ENCODE results near the gene STPG3. TPM values are rescaled to one million over a fixed set of nuclear protein-coding genes. Genes with fewer than 3 reads are reported as not detected.

Gene STPG3
- polyA plus RNA-seq, 2 of the 4 experiments (the other 2 are of a cell fraction), result not detected

- no peak for TF ChIP-seq CHD2 (IDR thresholded peaks at IDR 0.05; ENCODE audit: low read length, partially characterized antibody)
Measured at GRCh38 chr9:137218212-137218753, 32.8 kb upstream of the STPG3 start (continued).

- ChIA-PET CTCF (interaction anchor here (0.6 to 9.9 kb wide), 8 partner anchors 8 to 170 kb away, joined by 3 to 71 read pairs (median 6); partner anchors contain the start of genes RNF224, STPG3 and TUBB4B), POLR2A (interaction anchor here (0.5 to 1.6 kb wide), 6 partner anchors 9 to 52 kb away, joined by 3 to 15 read pairs (median 5); partner anchors contain the start of gene TUBB4B)
- FAIRE-seq (no peak), ATAC-seq (peak; percentile 58 to 68), DNase-seq (ENCODE audit: low read depth in 1 of 2, low spot score in 1 of 2) (peak; percentile 66 to 78)
- WGBS (ENCODE audit: missing lambda C conversion rate), result 6% methylated on average over 10 of the region's 12 CpGs
- H3K4me2 ChIP-seq, result peak overlapping the region; percentile 48
- H3K9me3 ChIP-seq, result no peaks in the 10 kb centered on the region
- H3K4me3 ChIP-seq, result no peak overlapping the region
- peaks cover 39% of the 10 kb centered on the region for H3K4me1 ChIP-seq
- peak overlapping the region; percentile 47 to 76; a peak in 4 of 6 replicates for H3K27ac ChIP-seq
- TF ChIP-seq JUNB (IDR thresholded peaks at IDR 0.05) (no peak), GATA3 (IDR thresholded peaks at IDR 0.05; ENCODE audit: borderline replicate concordance) (0 out of 2 replicates have a peak, but pooled peaks have one; percentile 10), MAX (IDR thresholded peaks at IDR 0.05) (peak; percentile 59), ZNF302 (CRISPR knock-in tag; IDR thresholded peaks at IDR 0.05) (no peak), FOSL2 (IDR thresholded peaks at IDR 0.05) (no peak), FOSL2 (CRISPR knock-in tag; IDR thresholded peaks at IDR 0.05) (peak; percentile 53; the same call in 1 of the 2 replicates), RNF2 (IDR thresholded peaks at IDR 0.05; ENCODE audit: borderline replicate concordance, low read depth) (no peak)
- TF ChIP-seq, protein P1, sequence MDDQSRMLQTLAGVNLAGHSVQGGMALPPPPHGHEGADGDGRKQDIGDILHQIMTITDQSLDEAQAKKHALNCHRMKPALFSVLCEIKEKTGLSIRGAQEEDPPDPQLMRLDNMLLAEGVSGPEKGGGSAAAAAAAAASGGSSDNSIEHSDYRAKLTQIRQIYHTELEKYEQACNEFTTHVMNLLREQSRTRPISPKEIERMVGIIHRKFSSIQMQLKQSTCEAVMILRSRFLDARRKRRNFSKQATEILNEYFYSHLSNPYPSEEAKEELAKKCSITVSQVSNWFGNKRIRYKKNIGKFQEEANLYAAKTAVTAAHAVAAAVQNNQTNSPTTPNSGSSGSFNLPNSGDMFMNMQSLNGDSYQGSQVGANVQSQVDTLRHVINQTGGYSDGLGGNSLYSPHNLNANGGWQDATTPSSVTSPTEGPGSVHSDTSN (IDR thresholded peaks at IDR 0.05), result peak; percentile 62
- TF ChIP-seq, protein P2, sequence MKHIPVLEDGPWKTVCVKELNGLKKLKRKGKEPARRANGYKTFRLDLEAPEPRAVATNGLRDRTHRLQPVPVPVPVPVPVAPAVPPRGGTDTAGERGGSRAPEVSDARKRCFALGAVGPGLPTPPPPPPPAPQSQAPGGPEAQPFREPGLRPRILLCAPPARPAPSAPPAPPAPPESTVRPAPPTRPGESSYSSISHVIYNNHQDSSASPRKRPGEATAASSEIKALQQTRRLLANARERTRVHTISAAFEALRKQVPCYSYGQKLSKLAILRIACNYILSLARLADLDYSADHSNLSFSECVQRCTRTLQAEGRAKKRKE (CRISPR knock-in tag; IDR thresholded peaks at IDR 0.05; ENCODE audit: low read depth), result no peak
- TF ChIP-seq, protein P3, sequence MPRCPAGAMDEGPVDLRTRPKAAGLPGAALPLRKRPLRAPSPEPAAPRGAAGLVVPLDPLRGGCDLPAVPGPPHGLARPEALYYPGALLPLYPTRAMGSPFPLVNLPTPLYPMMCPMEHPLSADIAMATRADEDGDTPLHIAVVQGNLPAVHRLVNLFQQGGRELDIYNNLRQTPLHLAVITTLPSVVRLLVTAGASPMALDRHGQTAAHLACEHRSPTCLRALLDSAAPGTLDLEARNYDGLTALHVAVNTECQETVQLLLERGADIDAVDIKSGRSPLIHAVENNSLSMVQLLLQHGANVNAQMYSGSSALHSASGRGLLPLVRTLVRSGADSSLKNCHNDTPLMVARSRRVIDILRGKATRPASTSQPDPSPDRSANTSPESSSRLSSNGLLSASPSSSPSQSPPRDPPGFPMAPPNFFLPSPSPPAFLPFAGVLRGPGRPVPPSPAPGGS (IDR thresholded peaks at IDR 0.05), result 0 out of 3 replicates have a peak, but pooled peaks have one; percentile 18
Measured at GRCh38 chr9:137218754-137219271, 32.3 kb upstream of the STPG3 start.

DNA sequence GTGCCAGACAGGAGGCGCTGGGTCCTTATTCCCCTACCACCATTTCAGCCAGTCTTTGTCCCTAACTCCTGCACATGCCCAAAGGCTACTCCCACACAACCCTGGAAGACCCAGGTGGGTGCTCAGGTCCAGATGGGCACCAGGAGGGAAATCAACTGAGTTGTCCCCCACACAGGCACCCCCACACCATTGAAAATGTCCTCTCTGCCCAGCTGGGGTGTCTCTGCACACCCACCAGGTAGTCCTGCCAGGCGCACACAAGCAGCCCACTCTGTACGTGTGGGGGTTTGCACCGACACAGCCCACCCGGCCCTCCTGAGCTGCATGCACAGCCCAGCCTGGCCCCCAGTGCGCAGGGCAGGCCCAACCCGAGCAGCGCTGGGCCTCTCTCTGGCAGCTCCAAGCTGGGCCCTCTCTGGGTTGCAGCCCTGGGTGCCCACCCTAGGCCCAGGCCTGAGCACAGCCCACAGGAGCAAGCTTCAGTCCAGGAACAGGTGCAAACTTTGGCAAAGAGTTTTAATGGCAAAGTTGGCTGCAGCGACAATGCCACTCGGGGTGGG lies 31.2 kb upstream of the STPG3 start:
- ChIA-PET POLR2A (interaction anchor here (1.6 kb wide), 1 partner anchor 21 kb away, joined by 6 read pairs; the partner anchor contains the start of gene TUBB4B), CTCF (interaction anchor here (1.4 to 9.9 kb wide), 6 partner anchors 10 to 171 kb away, joined by 4 to 113 read pairs (median 11); partner anchors contain the start of gene TUBB4B)
- Histone ChIP-seq H3K27ac (no peak overlapping the region), H3K4me1 (peaks cover 46% of the 10 kb centered on the region), H3K9me3 (no peaks in the 10 kb centered on the region), H3K4me2 (no peak overlapping the region), H3K4me3 (no peak overlapping the region)
- no peak for FAIRE-seq
- no peak for DNase-seq (ENCODE audit: low read depth in 1 of 2, low spot score in 1 of 2)
- no peak for ATAC-seq
- no peak for TF ChIP-seq MYC (IDR thresholded peaks at IDR 0.05; ENCODE audit: borderline replicate concordance, low read length)
- TF ChIP-seq POLR2AphosphoS2 (conservative IDR thresholded peaks at IDR 0.05; ENCODE audit: low read length), result 0 out of 2 replicates have a peak, but pooled peaks have one; percentile 40
- TF ChIP-seq CBX2 (IDR thresholded peaks at IDR 0.05; ENCODE audit: borderline replicate concordance, low read depth), result no peak
- no peak for TF ChIP-seq HEYL (CRISPR knock-in tag; IDR thresholded peaks at IDR 0.05)
- no peak for TF ChIP-seq CEBPB (IDR thresholded peaks at IDR 0.05)
- TF ChIP-seq, protein P3 (IDR thresholded peaks at IDR 0.05), result no peak
- 96% methylated on average over 7 of the region's 10 CpGs for WGBS (ENCODE audit: missing lambda C conversion rate)
